ENCODE data around the gene OR8B12. TPM values are rescaled to one million over a fixed set of nuclear protein-coding genes. Genes with fewer than 3 reads are reported as not detected.

The OR8B12 gene
- polyA plus RNA-seq, 2 of the 4 experiments (the other 2 are of a cell fraction): not detected

GRCh38 chr11:124499711-124500110 lies 43.7 kb downstream of the OR8B12 start:
- DNase-seq (ENCODE audit: low read depth in 1 of 2, low spot score in 1 of 2) (no peak), FAIRE-seq (no peak), ATAC-seq (no peak)
- no peak overlapping the region for H3K27ac ChIP-seq
- CTCF ChIA-PET: interaction anchor here (1.0 kb wide), 1 partner anchor 26 kb away, joined by 3 read pairs; no protein-coding TSS in a partner anchor
- TF ChIP-seq EP300 (IDR thresholded peaks at IDR 0.05) (no peak), ATOH8 (CRISPR knock-in tag; IDR thresholded peaks at IDR 0.05; ENCODE audit: low read depth) (no peak), JUN (IDR thresholded peaks at IDR 0.05) (no peak), CHD2 (IDR thresholded peaks at IDR 0.05; ENCODE audit: low read length, partially characterized antibody) (no peak), MAZ (IDR thresholded peaks at IDR 0.05; ENCODE audit: borderline replicate concordance, low read depth, low read length) (no peak), HOXA7 (CRISPR knock-in tag; IDR thresholded peaks at IDR 0.05) (no peak), CHD4 (IDR thresholded peaks at IDR 0.05; ENCODE audit: borderline replicate concordance) (no peak), ZSCAN20 (CRISPR knock-in tag; IDR thresholded peaks at IDR 0.05) (no peak), PBX3 (IDR thresholded peaks at IDR 0.05) (no peak), HMGXB4 (CRISPR knock-in tag; IDR thresholded peaks at IDR 0.05; ENCODE audit: borderline replicate concordance) (no peak), MAX (IDR thresholded peaks at IDR 0.05) (no peak), PHF8 (IDR thresholded peaks at IDR 0.05; ENCODE audit: borderline replicate concordance, low read depth) (no peak), KDM5A (IDR thresholded peaks at IDR 0.05) (no peak), FOSB (CRISPR knock-in tag; IDR thresholded peaks at IDR 0.05) (no peak)
- H3K9me3 ChIP-seq: no peaks in the 10 kb centered on the region
- H3K4me3 ChIP-seq: no peak overlapping the region
- 26% methylated on average over 5 of the region's 8 CpGs for WGBS (ENCODE audit: missing lambda C conversion rate)
- no peaks in the 10 kb centered on the region for H3K4me1 ChIP-seq
- POLR2A ChIA-PET: no interaction called here
- no peak overlapping the region for H3K4me2 ChIP-seq

GRCh38 chr11:124493016-124493655 lies 50.3 kb downstream of the OR8B12 start:
- ATAC-seq (no peak), DNase-seq (ENCODE audit: low read depth in 1 of 2, low spot score in 1 of 2) (no peak), FAIRE-seq (no peak)
- ChIA-PET CTCF (no interaction called here), POLR2A (no interaction called here)
- H3K9me3 ChIP-seq: no peaks in the 10 kb centered on the region
- no peaks in the 10 kb centered on the region for H3K4me1 ChIP-seq
- H3K4me2 ChIP-seq: no peak overlapping the region
- 22% methylated on average over 4 of the region's 4 CpGs for WGBS (ENCODE audit: missing lambda C conversion rate)
- no peak overlapping the region for H3K4me3 ChIP-seq
- no peak overlapping the region for H3K27ac ChIP-seq
- TF ChIP-seq CEBPB (IDR thresholded peaks at IDR 0.05) (no peak), EP300 (IDR thresholded peaks at IDR 0.05) (no peak), RARB (CRISPR knock-in tag; IDR thresholded peaks at IDR 0.05) (no peak), POLR2AphosphoS2 (conservative IDR thresholded peaks at IDR 0.05; ENCODE audit: low read length) (no peak), BHLHE40 (IDR thresholded peaks at IDR 0.05; ENCODE audit: low read depth, low read length) (no peak), SREBF2 (IDR thresholded peaks at IDR 0.05) (no peak), KDM1A (IDR thresholded peaks at IDR 0.05; ENCODE audit: low read depth) (no peak), FOSB (CRISPR knock-in tag; IDR thresholded peaks at IDR 0.05) (no peak), RAD21 (conservative IDR thresholded peaks at IDR 0.05 in 1 of 2, IDR thresholded peaks at IDR 0.05 in 1 of 2) (no peak), RFX5 (IDR thresholded peaks at IDR 0.05) (no peak), HDAC2 (IDR thresholded peaks at IDR 0.05) (no peak), GATA3 (IDR thresholded peaks at IDR 0.05; ENCODE audit: borderline replicate concordance) (no peak), USF2 (IDR thresholded peaks at IDR 0.05) (no peak), MAZ (IDR thresholded peaks at IDR 0.05; ENCODE audit: borderline replicate concordance, low read depth, low read length) (no peak), NFE2L2 (conservative IDR thresholded peaks at IDR 0.05; ENCODE audit: low read length) (no peak), E2F6 (IDR thresholded peaks at IDR 0.05; ENCODE audit: borderline replicate concordance, low read depth) (no peak), EHMT2 (IDR thresholded peaks at IDR 0.05; ENCODE audit: low read depth) (no peak), REST (IDR thresholded peaks at IDR 0.05) (no peak)

All from A549 (cell line).